Measurements from ENCODE around the gene CXCL6.

The CXCL6 gene

GRCh38 chr4:73852771-73853170, 16.3 kb downstream of the CXCL6 start:
- no peak overlapping the region for H3K27ac ChIP-seq (ENCODE audit: insufficient read depth, low read length, poor library complexity, severe bottlenecking)
- H3K36me3 ChIP-seq (ENCODE audit: control insufficient read depth, insufficient read depth, low read length): no peaks in the 10 kb centered on the region
- DNase-seq: no peak
- H3K9me3 ChIP-seq (ENCODE audit: control insufficient read depth, low read length): no peaks in the 10 kb centered on the region
- H3K27me3 ChIP-seq (replicated peaks; ENCODE audit: control insufficient read depth, insufficient read depth, low read length, poor library complexity, severe bottlenecking): no peaks in the 10 kb centered on the region
- H3K4me1 ChIP-seq (ENCODE audit: control insufficient read depth, insufficient read depth, low read length, poor library complexity, severe bottlenecking): no peaks in the 10 kb centered on the region
- no peak overlapping the region for H3K4me3 ChIP-seq (ENCODE audit: insufficient read depth, low read depth, low read length, poor library complexity, severe bottlenecking)

- Histone ChIP-seq H3K9me3 (ENCODE audit: control insufficient read depth, low read length) (no peaks in the 10 kb centered on the region), H3K36me3 (ENCODE audit: control insufficient read depth, insufficient read depth, low read length) (no peaks in the 10 kb centered on the region), H3K4me1 (ENCODE audit: control insufficient read depth, insufficient read depth, low read length, poor library complexity, severe bottlenecking) (no peaks in the 10 kb centered on the region), H3K27ac (ENCODE audit: insufficient read depth, low read length, poor library complexity, severe bottlenecking) (no peak within 1 kb of the TSS), H3K27me3 (replicated peaks; ENCODE audit: control insufficient read depth, insufficient read depth, low read length, poor library complexity, severe bottlenecking) (no peaks in the 10 kb centered on the region), H3K4me3 (ENCODE audit: insufficient read depth, low read depth, low read length, poor library complexity, severe bottlenecking) (no peak within 1 kb of the TSS)
- no peak for DNase-seq
These were observed 16.8 kb downstream of the CXCL6 start, which contains the start of gene PF4V1 for GRCh38 chr4:73853246-73853704. Gene PF4V1 (plus strand): TSS chr4:73853296. CDS start chr4:73853363, 67 bp downstream.

- H3K9me3 ChIP-seq (ENCODE audit: control insufficient read depth, low read length): no peaks in the 10 kb centered on the region
- no peaks in the 10 kb centered on the region for H3K4me1 ChIP-seq (ENCODE audit: control insufficient read depth, insufficient read depth, low read length, poor library complexity, severe bottlenecking)
- no peak overlapping the region for H3K4me3 ChIP-seq (ENCODE audit: insufficient read depth, low read depth, low read length, poor library complexity, severe bottlenecking)
- H3K27ac ChIP-seq (ENCODE audit: insufficient read depth, low read length, poor library complexity, severe bottlenecking): no peak overlapping the region
- DNase-seq: no peak
- no peaks in the 10 kb centered on the region for H3K27me3 ChIP-seq (replicated peaks; ENCODE audit: control insufficient read depth, insufficient read depth, low read length, poor library complexity, severe bottlenecking)
- H3K36me3 ChIP-seq (ENCODE audit: control insufficient read depth, insufficient read depth, low read length): no peaks in the 10 kb centered on the region
These were observed 17.4 kb downstream of the CXCL6 start for GRCh38 chr4:73853718-73854473.

DNA sequence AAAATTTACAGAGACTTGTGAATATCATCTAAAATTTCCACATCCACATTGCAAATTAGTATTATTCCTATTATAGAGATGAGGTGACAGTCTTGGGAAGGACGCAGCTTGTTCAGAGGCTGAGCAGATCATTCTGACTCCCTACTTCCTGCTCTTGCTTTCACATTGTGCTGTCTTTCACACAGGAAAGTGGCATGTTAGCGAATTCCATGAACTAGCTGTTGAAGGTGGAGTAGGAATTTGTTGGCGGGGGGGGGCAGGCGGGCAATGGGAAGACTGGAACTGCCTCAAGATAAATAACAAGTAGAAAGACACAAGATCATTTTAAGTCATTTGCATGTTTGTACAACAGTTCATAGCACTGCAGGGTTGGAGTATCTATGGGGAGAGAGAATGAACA, 18.9 kb downstream of the CXCL6 start:
- Histone ChIP-seq H3K27ac (ENCODE audit: insufficient read depth, low read length, poor library complexity, severe bottlenecking) (no peak overlapping the region), H3K36me3 (ENCODE audit: control insufficient read depth, insufficient read depth, low read length) (no peaks in the 10 kb centered on the region), H3K4me1 (ENCODE audit: control insufficient read depth, insufficient read depth, low read length, poor library complexity, severe bottlenecking) (no peaks in the 10 kb centered on the region), H3K9me3 (ENCODE audit: control insufficient read depth, low read length) (no peaks in the 10 kb centered on the region), H3K27me3 (replicated peaks; ENCODE audit: control insufficient read depth, insufficient read depth, low read length, poor library complexity, severe bottlenecking) (no peaks in the 10 kb centered on the region), H3K4me3 (ENCODE audit: insufficient read depth, low read depth, low read length, poor library complexity, severe bottlenecking) (no peak overlapping the region)
- DNase-seq: no peak

DNA sequence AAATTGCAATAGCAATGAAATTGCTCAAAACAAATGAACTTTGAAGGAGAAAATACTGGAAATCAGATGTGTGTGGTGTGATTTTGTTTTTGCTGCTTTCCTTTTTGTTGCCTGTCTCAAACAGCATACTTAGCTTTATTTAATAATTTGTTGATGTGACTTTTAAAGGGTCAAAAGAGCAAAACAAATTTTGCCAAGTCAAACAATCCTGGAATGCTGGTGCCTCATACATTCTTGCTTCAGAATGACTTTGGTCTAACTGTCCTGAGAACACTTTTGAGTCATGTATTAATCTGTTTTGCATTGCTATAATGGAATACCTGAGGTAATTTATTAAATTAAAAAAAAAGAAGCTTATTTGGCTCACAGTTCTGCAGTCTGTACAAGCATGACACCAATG, 20.0 kb downstream of the CXCL6 start:
- H3K27me3 ChIP-seq (replicated peaks; ENCODE audit: control insufficient read depth, insufficient read depth, low read length, poor library complexity, severe bottlenecking): no peaks in the 10 kb centered on the region
- H3K4me3 ChIP-seq (ENCODE audit: insufficient read depth, low read depth, low read length, poor library complexity, severe bottlenecking): no peak overlapping the region
- H3K4me1 ChIP-seq (ENCODE audit: control insufficient read depth, insufficient read depth, low read length, poor library complexity, severe bottlenecking): no peaks in the 10 kb centered on the region
- no peaks in the 10 kb centered on the region for H3K9me3 ChIP-seq (ENCODE audit: control insufficient read depth, low read length)
- no peak overlapping the region for H3K27ac ChIP-seq (ENCODE audit: insufficient read depth, low read length, poor library complexity, severe bottlenecking)
- DNase-seq: no peak
- no peaks in the 10 kb centered on the region for H3K36me3 ChIP-seq (ENCODE audit: control insufficient read depth, insufficient read depth, low read length)

DNA sequence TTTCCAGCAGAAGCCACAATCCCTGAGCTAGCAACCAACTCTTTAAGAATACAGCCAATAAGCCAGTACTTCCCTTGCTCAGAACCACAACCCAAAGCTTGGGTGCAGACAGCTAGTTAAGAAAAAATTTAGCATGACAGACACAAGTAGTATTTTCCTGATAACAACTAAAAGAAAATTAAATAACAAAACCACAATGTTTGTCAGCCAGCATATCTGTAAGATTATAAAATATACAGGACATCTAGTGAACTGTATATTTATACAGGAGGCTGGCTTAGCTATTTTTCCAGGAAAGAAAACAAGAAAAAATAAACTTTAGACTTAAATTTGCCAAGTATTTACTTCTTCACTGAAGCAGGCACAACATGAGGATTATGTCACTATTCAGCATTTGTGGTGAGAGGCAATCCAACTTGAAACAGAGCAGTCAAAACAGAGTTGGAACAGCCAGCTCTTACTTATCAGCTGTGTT, 23.2 kb downstream of the CXCL6 start:
- H3K9me3 ChIP-seq (ENCODE audit: control insufficient read depth, low read length): no peaks in the 10 kb centered on the region
- H3K27ac ChIP-seq (ENCODE audit: insufficient read depth, low read length, poor library complexity, severe bottlenecking): no peak overlapping the region
- H3K4me1 ChIP-seq (ENCODE audit: control insufficient read depth, insufficient read depth, low read length, poor library complexity, severe bottlenecking): no peaks in the 10 kb centered on the region
- no peaks in the 10 kb centered on the region for H3K36me3 ChIP-seq (ENCODE audit: control insufficient read depth, insufficient read depth, low read length)
- DNase-seq: no peak
- H3K27me3 ChIP-seq (replicated peaks; ENCODE audit: control insufficient read depth, insufficient read depth, low read length, poor library complexity, severe bottlenecking): no peaks in the 10 kb centered on the region
- H3K4me3 ChIP-seq (ENCODE audit: insufficient read depth, low read depth, low read length, poor library complexity, severe bottlenecking): no peak overlapping the region

- Histone ChIP-seq H3K36me3 (ENCODE audit: control insufficient read depth, insufficient read depth, low read length) (no peaks in the 10 kb centered on the region), H3K4me1 (ENCODE audit: control insufficient read depth, insufficient read depth, low read length, poor library complexity, severe bottlenecking) (no peaks in the 10 kb centered on the region), H3K9me3 (ENCODE audit: control insufficient read depth, low read length) (no peaks in the 10 kb centered on the region), H3K4me3 (ENCODE audit: insufficient read depth, low read depth, low read length, poor library complexity, severe bottlenecking) (no peak overlapping the region), H3K27me3 (replicated peaks; ENCODE audit: control insufficient read depth, insufficient read depth, low read length, poor library complexity, severe bottlenecking) (no peaks in the 10 kb centered on the region), H3K27ac (ENCODE audit: insufficient read depth, low read length, poor library complexity, severe bottlenecking) (no peak overlapping the region)
- no peak for DNase-seq
These were observed 23.7 kb downstream of the CXCL6 start for GRCh38 chr4:73860181-73860580.

DNA sequence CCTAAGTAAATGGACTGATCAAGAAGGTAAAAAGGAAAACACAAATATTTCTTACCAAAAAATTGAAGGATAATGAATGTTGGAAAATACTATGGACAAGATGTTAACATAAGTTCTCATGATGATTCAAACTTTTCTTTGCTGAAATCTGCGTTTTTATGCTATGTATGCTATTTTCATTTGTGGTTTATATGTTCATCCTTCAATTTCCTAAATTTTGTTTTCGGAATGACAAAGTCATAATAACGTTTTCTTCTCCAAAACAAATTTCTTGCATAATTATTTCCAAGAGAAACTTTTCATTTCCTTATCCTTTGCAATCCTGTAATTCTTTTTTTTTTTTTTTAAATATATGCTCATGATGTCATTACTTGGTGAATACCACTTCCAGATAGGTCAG, 24.4 kb downstream of the CXCL6 start:
- no peak overlapping the region for H3K4me3 ChIP-seq (ENCODE audit: insufficient read depth, low read depth, low read length, poor library complexity, severe bottlenecking)
- no peak for DNase-seq
- no peaks in the 10 kb centered on the region for H3K27me3 ChIP-seq (replicated peaks; ENCODE audit: control insufficient read depth, insufficient read depth, low read length, poor library complexity, severe bottlenecking)
- no peaks in the 10 kb centered on the region for H3K4me1 ChIP-seq (ENCODE audit: control insufficient read depth, insufficient read depth, low read length, poor library complexity, severe bottlenecking)
- H3K9me3 ChIP-seq (ENCODE audit: control insufficient read depth, low read length): no peaks in the 10 kb centered on the region
- H3K27ac ChIP-seq (ENCODE audit: insufficient read depth, low read length, poor library complexity, severe bottlenecking): no peak overlapping the region
- H3K36me3 ChIP-seq (ENCODE audit: control insufficient read depth, insufficient read depth, low read length): no peaks in the 10 kb centered on the region

GRCh38 chr4:73862322-73862721, 25.8 kb downstream of the CXCL6 start:
- no peaks in the 10 kb centered on the region for H3K4me1 ChIP-seq (ENCODE audit: control insufficient read depth, insufficient read depth, low read length, poor library complexity, severe bottlenecking)
- DNase-seq: no peak
- H3K27ac ChIP-seq (ENCODE audit: insufficient read depth, low read length, poor library complexity, severe bottlenecking): no peak overlapping the region
- H3K27me3 ChIP-seq (replicated peaks; ENCODE audit: control insufficient read depth, insufficient read depth, low read length, poor library complexity, severe bottlenecking): no peaks in the 10 kb centered on the region
- H3K36me3 ChIP-seq (ENCODE audit: control insufficient read depth, insufficient read depth, low read length): no peaks in the 10 kb centered on the region
- no peaks in the 10 kb centered on the region for H3K9me3 ChIP-seq (ENCODE audit: control insufficient read depth, low read length)
- no peak overlapping the region for H3K4me3 ChIP-seq (ENCODE audit: insufficient read depth, low read depth, low read length, poor library complexity, severe bottlenecking)

- DNase-seq: no peak
- H3K36me3 ChIP-seq (ENCODE audit: control insufficient read depth, insufficient read depth, low read length): no peaks in the 10 kb centered on the region
- no peaks in the 10 kb centered on the region for H3K27me3 ChIP-seq (replicated peaks; ENCODE audit: control insufficient read depth, insufficient read depth, low read length, poor library complexity, severe bottlenecking)
- H3K4me1 ChIP-seq (ENCODE audit: control insufficient read depth, insufficient read depth, low read length, poor library complexity, severe bottlenecking): no peaks in the 10 kb centered on the region
- no peak overlapping the region for H3K27ac ChIP-seq (ENCODE audit: insufficient read depth, low read length, poor library complexity, severe bottlenecking)
- no peaks in the 10 kb centered on the region for H3K9me3 ChIP-seq (ENCODE audit: control insufficient read depth, low read length)
- H3K4me3 ChIP-seq (ENCODE audit: insufficient read depth, low read depth, low read length, poor library complexity, severe bottlenecking): no peak overlapping the region
These were observed 27.9 kb downstream of the CXCL6 start for GRCh38 chr4:73864365-73864764.

All from effector memory CD4-positive, alpha-beta T cell (primary cell).